Vagina (tissue), 2 donors: ENCODE measurements around the gene MICAL2.

Experiments used
- POLR2A ChIP-seq, 2 donors: fragments of 450-650 bp; IDR thresholded peaks; one replicate each; pipeline ENCODE4 v1.6.1; 2017; ENCODE audit warnings: antibody characterized with exemption in 2 of 2, mild to moderate bottlenecking in 2 of 2, moderate library complexity in 2 of 2
- POLR2AphosphoS5 ChIP-seq, 2 donors: sonication (generic); formaldehyde crosslinking; IDR thresholded peaks; one replicate each; pipeline ENCODE4 v1.9.0; 2017; ENCODE audit warnings: antibody characterized with exemption in 2 of 2, mild to moderate bottlenecking in 2 of 2, low read depth in 1 of 2; ENCODE audit not compliant: insufficient read depth in 1 of 2
- TF ChIP-seq, protein P1 (sequence below), 3 experiments: fragments of 450-650 bp in 2 of 3; fragments of 200-600 bp in 1 of 3; sonication (generic) in 1 of 3; IDR thresholded peaks; one replicate each; pipeline ENCODE4 v1.5.1; 2017 to 2019; ENCODE audit warnings: antibody characterized with exemption in 3 of 3, mild to moderate bottlenecking in 2 of 3, moderate library complexity in 2 of 3

DNA sequence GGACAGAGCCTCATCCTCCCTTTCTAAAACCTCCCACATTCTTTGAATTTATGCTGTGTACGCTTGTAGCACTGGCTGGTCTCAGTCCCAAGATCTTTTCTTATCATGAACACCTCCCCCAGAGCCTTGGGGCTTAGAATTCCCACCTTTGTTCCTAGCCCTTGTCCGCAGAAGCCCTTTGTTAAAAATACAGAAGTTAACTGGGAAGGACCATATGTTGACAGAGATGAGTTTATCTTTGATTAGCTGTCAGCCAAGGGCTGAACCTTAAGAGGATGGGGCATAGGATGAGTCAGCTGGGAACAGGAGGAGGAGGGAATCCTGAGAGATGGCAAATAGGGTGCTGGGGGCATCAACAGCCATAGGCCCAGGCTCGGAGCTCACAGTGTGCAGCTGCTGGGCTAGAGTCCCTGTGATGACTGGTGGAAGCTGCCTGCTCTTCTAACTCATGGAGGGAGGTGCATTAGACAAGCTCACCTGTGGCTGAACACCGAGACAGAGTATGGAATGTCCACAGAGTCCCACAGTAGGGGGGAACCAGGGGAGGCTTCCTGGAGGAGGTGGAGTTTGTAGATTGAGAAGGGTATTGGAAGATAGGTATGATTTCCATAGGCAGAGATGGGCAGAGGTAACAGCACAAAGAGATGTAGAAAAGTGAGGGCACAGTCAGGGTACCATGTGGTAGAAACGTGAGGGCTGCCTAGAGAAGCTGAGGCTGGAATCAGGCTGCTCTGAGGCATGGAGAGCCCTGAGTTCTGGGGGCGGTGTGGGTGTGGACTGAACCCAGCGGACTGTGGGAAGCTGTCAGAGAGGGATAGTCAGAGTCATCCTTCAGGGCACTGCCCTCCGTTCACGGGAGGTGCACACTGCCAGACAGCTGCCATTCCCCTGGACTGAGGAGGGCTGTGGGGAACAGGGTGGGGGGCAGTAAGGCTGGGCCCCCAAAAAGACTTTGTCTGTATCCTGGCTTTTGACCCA lies 9.9 kb downstream of the MICAL2 start:
- TF ChIP-seq, protein P1, sequence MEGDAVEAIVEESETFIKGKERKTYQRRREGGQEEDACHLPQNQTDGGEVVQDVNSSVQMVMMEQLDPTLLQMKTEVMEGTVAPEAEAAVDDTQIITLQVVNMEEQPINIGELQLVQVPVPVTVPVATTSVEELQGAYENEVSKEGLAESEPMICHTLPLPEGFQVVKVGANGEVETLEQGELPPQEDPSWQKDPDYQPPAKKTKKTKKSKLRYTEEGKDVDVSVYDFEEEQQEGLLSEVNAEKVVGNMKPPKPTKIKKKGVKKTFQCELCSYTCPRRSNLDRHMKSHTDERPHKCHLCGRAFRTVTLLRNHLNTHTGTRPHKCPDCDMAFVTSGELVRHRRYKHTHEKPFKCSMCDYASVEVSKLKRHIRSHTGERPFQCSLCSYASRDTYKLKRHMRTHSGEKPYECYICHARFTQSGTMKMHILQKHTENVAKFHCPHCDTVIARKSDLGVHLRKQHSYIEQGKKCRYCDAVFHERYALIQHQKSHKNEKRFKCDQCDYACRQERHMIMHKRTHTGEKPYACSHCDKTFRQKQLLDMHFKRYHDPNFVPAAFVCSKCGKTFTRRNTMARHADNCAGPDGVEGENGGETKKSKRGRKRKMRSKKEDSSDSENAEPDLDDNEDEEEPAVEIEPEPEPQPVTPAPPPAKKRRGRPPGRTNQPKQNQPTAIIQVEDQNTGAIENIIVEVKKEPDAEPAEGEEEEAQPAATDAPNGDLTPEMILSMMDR (IDR thresholded peaks at IDR 0.05), result no peak
- no peak for TF ChIP-seq POLR2AphosphoS5 (IDR thresholded peaks at IDR 0.05; ENCODE audit: insufficient read depth in 1 of 2, low read depth in 1 of 2)
- no peak for TF ChIP-seq POLR2A (IDR thresholded peaks at IDR 0.05)
